Activated CD4-positive, alpha-beta T cell treated with anti-CD3 and anti-CD28 coated beads for 36 hours (primary cell): ENCODE measurements around the gene NEK4. TPM values are rescaled to one million over a fixed set of nuclear protein-coding genes. Genes with fewer than 3 reads are reported as not detected.

Experiments used
- ATAC-seq: fragments of 200-7000 bp; cut with Tn5 transposase; one replicate; pipeline ENCODE4 v1.10.0; 2021; ENCODE audit warnings: mild to moderate bottlenecking, moderate library complexity
- CTCF ChIA-PET: fragments of 350-600 bp; sonication (Branson Sonifier 250); formaldehyde crosslinking; loops from one replicate; lab custom pipeline; 2021; ENCODE audit warnings: antibody characterized with exemption; lab: Charles Lee
- POLR2A ChIA-PET: fragments of 350-600 bp; sonication (Branson Sonifier 250); formaldehyde crosslinking; loops from one replicate; lab custom pipeline; 2021; ENCODE audit warnings: antibody characterized with exemption, inconsistent platforms; lab: Charles Lee
- DNase-seq: peaks from one replicate; pipeline ENCODE4 v3.0.0-alpha.2; 2020
- H3K27ac Mint-ChIP-seq: one replicate; pipeline ENCODE4 v1.8.0; 2021; ENCODE audit warnings: mixed read lengths
- H3K27me3 Mint-ChIP-seq: one replicate; pipeline ENCODE4 v1.8.0; 2021; ENCODE audit warnings: mixed read lengths
- H3K36me3 Mint-ChIP-seq: one replicate; pipeline ENCODE4 v1.8.0; 2021; ENCODE audit warnings: low read depth, mixed read lengths
- H3K4me1 Mint-ChIP-seq: one replicate; pipeline ENCODE4 v1.8.0; 2021; ENCODE audit warnings: mixed read lengths
- H3K4me3 Mint-ChIP-seq: one replicate; pipeline ENCODE4 v1.8.0; 2021; ENCODE audit warnings: mild to moderate bottlenecking, moderate library complexity, mixed read lengths
- H3K9me3 Mint-ChIP-seq: one replicate; pipeline ENCODE4 v1.8.0; 2021; ENCODE audit warnings: low read depth, mixed read lengths
- intact Hi-C, 2 experiments: fragments of 100-400 bp; cut with DNase I in 1 of 2; cut with micrococcal nuclease in 1 of 2; formaldehyde crosslinking; loops; one replicate each; pipeline versions ENCODE4 v1.14.2 to v1.15.1; 2022 to 2024; cut with DNase I, micrococcal nuclease
- total RNA-seq, 2 experiments: library from RNA; stranded (reverse); gene quantifications; one replicate each; pipeline ENCODE4 v1.2.3, GENCODE V29; 2021

The NEK4 gene
- total RNA-seq, 2 experiments from 2014 or later: 19.1 to 21.4 TPM

DNA sequence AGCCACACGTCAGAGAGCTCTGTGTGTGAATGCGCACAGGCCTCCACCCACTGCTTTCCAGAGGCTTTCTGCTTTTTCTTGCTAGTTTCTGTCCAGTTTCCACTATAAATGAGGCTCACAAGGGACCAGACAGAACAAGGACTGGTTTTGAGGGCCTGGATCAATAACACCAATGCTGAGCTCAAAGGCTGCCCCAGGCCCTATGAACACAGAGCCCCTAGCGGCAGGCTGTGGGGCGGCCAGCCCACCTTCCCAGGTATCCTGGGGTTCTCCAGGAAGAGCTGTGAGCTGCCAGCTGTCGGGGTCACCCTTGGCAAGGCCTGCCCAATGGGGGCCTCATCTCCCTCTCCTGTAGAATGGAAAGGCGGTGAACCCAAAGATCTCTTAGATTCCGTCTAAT, 21.7 kb upstream of the NEK4 start:
- Mint-ChIP-seq H3K9me3 (no peaks in the 10 kb centered on the region), H3K4me1 (no peaks in the 10 kb centered on the region), H3K36me3 (no peaks in the 10 kb centered on the region), H3K27ac (no peak overlapping the region), H3K27me3 (no peaks in the 10 kb centered on the region), H3K4me3 (no peak overlapping the region)
- ATAC-seq (no peak), DNase-seq (no peak)
- ChIA-PET CTCF (no interaction called here), POLR2A (no interaction called here)
- intact Hi-C loops: no loop called here

DNA sequence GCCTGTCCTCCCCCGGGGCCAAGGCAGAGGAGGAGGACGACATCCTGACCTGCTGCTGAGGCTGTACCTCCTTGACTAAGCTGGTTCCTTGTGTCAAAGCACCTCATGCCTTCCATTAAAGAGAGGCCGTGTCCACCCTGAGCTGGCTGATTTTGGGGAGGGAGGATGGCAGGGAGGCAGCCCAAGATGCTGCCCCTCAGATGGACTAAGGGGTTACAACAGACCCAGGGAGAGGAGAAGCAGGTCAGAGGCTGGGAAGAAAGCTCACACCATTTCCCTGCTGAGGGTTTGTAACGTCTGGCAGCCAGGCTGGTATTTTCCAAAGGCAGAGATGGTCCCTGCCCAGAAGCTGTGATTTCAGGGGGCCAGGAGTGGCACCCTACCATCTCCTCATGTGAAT, 21.2 kb upstream of the NEK4 start:
- DNase-seq: no peak
- ChIA-PET CTCF (no interaction called here), POLR2A (no interaction called here)
- intact Hi-C loops: no loop called here
- Mint-ChIP-seq H3K36me3 (no peaks in the 10 kb centered on the region), H3K4me1 (no peaks in the 10 kb centered on the region), H3K9me3 (no peaks in the 10 kb centered on the region), H3K4me3 (no peak overlapping the region), H3K27ac (no peak overlapping the region), H3K27me3 (no peaks in the 10 kb centered on the region)
- no peak for ATAC-seq

DNA sequence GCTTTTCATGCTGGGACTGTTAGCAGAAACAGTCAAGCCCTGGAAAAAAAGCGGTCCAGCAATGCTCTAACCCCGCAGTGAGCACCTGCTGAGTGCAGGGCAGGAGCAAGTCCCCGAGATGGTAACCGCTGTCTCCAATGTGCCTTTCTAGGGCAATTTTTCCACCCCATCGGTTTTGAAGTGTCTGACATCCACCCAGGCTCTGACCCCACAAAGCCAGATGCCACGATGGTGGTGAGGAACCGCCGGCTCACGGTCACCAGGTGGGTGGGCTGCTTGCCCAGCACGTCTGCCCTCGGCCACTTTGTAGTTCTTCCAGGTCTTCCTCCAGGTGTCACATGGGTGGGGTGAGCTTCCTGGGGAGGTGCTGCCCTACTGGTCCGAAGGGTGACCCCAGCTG, 20.6 kb upstream of the NEK4 start:
- no peak for DNase-seq
- POLR2A ChIA-PET: no interaction called here
- CTCF ChIA-PET: no interaction called here
- Mint-ChIP-seq H3K27ac (no peak overlapping the region), H3K36me3 (no peaks in the 10 kb centered on the region), H3K4me1 (no peaks in the 10 kb centered on the region), H3K9me3 (no peaks in the 10 kb centered on the region), H3K27me3 (no peaks in the 10 kb centered on the region), H3K4me3 (no peak overlapping the region)
- intact Hi-C loops: no loop called here
- no peak for ATAC-seq

DNA sequence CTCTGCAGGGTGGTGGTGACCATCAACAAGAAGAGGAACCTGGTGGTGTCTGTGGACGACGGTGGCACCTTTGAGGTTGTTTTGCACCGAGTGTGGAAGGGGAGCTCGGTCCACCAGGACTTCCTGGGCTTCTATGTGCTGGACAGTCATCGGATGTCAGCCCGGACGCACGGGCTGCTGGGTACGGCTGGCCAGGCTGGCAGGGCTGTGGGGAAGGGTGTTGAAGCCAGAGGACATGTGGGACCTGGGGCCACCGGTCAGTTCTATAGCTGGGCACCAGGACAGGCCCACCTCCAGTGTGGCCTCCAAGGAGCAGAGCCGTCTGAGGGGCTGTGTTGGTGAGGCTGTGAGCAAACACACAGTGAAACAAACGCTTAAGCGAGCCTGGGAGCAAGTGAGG, 20.0 kb upstream of the NEK4 start:
- no peaks in the 10 kb centered on the region for H3K27me3 Mint-ChIP-seq

DNA sequence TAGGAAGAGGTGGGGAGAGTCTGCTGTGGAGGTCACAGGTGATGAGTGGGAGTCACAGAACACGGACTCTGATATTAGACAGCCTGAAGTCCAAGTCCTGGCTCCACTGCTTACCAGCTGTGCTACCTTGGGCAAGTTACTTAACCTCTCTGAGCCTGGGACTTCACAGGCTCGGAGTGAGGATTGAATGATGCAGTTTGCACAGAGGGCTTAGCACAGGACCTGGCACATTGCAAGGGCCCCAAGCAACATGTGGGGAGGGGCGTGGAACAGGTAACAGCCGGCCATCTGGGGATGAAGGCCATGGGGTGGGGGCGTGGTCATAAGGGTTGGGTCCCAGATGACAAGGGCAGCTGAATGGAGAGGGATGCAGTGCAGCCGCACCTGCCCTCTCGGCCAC, 19.6 kb upstream of the NEK4 start:
- Mint-ChIP-seq H3K4me1 (no peaks in the 10 kb centered on the region), H3K27me3 (no peaks in the 10 kb centered on the region), H3K27ac (no peak overlapping the region), H3K9me3 (no peaks in the 10 kb centered on the region), H3K36me3 (no peaks in the 10 kb centered on the region), H3K4me3 (no peak overlapping the region)
- CTCF ChIA-PET: no interaction called here
- DNase-seq (no peak), ATAC-seq (no peak)
- POLR2A ChIA-PET: no interaction called here
- intact Hi-C loops: no loop called here

More for the DNA sequence above, 20.0 kb upstream of the NEK4 start:
- intact Hi-C loops: no loop called here
- Mint-ChIP-seq H3K27ac (no peak overlapping the region), H3K36me3 (no peaks in the 10 kb centered on the region), H3K4me1 (no peaks in the 10 kb centered on the region), H3K4me3 (no peak overlapping the region), H3K9me3 (no peaks in the 10 kb centered on the region)
- ChIA-PET POLR2A (no interaction called here), CTCF (no interaction called here)
- no peak for ATAC-seq
- DNase-seq: no peak

DNA sequence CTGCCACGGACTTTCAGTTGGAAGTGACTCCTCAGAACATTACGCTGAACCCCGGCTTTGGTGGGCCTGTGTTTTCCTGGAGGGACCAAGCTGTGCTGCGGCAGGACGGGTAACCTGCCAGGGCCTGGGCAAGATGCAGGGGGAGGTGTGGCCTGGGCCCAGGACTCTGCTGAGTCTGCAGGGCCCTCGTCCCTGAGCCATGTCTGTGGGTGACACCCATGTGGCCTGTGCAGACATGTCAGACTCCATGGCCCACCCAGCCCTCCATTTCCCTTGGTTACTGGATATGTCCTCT, 19.0 kb upstream of the NEK4 start:
- ChIA-PET CTCF (no interaction called here), POLR2A (no interaction called here)
- Mint-ChIP-seq H3K27me3 (no peaks in the 10 kb centered on the region), H3K36me3 (no peaks in the 10 kb centered on the region), H3K9me3 (no peaks in the 10 kb centered on the region), H3K27ac (no peak overlapping the region), H3K4me1 (no peaks in the 10 kb centered on the region), H3K4me3 (no peak overlapping the region)
- DNase-seq: no peak
- intact Hi-C loops: no loop called here
- no peak for ATAC-seq

DNA sequence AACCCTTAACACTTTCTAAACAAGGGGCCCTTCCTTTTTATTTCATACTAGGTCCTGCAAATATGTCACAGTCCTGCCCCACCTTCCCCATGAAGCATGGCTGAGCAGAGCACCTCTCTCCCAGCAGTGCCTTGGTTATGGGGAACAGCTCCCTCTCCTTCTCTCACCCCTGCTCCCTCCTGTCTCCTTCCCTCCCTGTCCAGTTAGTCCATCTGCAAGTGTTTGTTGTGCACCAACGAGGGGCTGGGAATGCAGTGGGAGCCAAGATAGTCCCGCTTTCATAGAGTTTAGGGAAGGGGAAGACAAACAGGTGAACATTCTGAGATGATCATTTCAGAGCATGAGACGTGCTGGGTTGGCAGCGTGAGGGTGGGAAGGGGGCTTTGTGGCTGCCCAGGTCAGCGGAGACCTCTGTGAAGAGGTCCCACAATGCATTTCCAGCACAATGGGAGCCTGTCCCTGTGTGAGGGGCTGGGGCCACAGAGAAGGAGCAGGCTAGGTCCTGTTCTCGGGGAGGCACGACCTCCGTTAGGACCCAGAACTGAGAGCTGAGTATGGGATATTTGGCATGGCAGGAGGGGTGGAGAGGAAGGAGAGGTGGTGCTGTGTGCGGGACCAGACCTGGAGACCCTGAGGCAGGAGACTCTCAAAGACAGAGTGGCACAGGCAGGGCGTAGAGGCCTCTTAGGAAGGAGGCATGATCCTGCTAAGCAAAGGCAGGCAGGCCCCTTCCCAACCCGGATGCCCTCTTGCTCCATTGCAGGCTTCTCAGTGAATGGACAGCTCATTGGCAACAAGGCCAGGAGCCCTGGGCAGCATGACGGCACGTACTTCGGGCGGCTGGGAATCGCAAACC, 18.4 kb upstream of the NEK4 start:
- no peaks in the 10 kb centered on the region for H3K27me3 Mint-ChIP-seq
- no peaks in the 10 kb centered on the region for H3K36me3 Mint-ChIP-seq
- ATAC-seq: no peak
- no peak overlapping the region for H3K27ac Mint-ChIP-seq
- no peaks in the 10 kb centered on the region for H3K9me3 Mint-ChIP-seq
- no peaks in the 10 kb centered on the region for H3K4me1 Mint-ChIP-seq
- POLR2A ChIA-PET: no interaction called here
- H3K4me3 Mint-ChIP-seq: no peak overlapping the region
- no peak for DNase-seq
- CTCF ChIA-PET: interaction anchor here (0.8 kb wide), 1 partner anchor 425 kb away, joined by 3 read pairs; no protein-coding TSS in a partner anchor
- intact Hi-C loops: no loop called here

DNA sequence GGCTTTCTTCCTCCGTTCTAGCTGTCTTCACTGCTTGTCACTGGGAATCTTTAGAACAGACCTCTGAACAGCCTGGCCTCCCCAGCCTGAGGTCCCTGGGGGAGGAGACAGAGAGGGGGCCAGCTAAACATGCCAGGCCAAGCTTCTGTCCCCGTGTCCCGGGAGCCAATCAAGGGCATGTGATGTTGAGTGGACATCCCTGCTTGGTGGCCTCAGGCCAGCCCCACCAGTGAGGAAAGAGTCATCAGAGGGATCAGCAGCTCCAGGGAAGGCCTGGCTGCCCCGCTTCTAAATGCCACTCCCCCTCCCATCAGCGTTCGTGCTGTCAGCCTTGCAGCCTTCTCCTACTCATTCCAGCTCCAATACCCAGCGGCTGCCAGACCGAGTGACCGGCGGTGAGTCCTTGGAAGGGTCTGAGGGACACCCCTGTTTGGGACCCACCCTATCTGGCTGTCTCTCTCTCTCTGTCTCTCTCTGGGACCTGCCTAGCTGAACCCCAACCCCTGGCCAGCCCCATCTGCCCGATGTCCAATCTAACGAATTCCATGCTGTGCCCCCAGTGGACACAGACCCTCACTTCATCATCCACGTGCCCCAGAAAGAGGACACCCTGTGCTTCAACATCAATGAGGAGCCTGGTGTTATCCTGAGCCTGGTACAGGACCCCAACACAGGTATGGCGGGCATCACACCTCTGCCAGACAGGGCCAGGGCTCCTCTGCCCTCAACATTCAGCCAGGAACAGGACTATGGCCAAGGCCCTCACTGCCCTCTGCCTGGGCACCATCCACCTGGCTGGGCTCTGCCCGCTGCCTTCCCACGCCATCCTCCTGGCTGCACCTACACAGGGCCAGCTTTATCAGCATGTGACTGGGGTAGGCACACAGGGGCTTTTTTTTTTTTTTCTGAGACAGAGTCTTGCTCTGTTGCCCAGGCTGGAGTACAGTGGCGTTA, 17.2 kb upstream of the NEK4 start:
- H3K36me3 Mint-ChIP-seq: no peaks in the 10 kb centered on the region
- ChIA-PET POLR2A (no interaction called here), CTCF (interaction anchor here (0.6 to 1.6 kb wide), 3 partner anchors 11 to 424 kb away, joined by 3 to 5 read pairs (median 3); no protein-coding TSS in a partner anchor)
- no peak overlapping the region for H3K4me3 Mint-ChIP-seq
- no peaks in the 10 kb centered on the region for H3K4me1 Mint-ChIP-seq
- DNase-seq (no peak), ATAC-seq (no peak)
- H3K27ac Mint-ChIP-seq: no peak overlapping the region
- intact Hi-C loops: no loop called here
- no peaks in the 10 kb centered on the region for H3K9me3 Mint-ChIP-seq
- H3K27me3 Mint-ChIP-seq: no peaks in the 10 kb centered on the region

DNA sequence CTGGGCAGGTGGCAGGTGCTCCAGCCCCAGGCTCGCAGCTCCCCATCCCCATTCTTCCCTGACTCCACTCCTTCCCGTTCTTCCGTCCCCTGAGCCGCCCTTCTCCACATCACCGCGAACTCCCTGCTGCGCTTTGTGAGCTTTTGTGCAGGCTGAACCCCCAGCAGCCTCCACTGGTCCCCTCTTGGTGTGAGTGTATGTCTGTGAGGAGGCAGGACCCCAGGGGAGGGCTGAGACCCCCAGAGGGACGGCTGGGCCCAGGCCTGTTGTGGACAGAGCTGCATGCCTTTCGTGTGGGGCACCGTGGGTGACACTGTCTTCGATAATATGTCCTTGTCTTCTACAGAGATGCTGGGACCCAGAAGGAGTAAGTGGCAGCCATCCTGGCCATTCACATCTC, 16.5 kb upstream of the NEK4 start:
- Mint-ChIP-seq H3K4me3 (no peak overlapping the region), H3K4me1 (no peaks in the 10 kb centered on the region), H3K27ac (no peak overlapping the region), H3K36me3 (no peaks in the 10 kb centered on the region), H3K27me3 (no peaks in the 10 kb centered on the region), H3K9me3 (no peaks in the 10 kb centered on the region)
- DNase-seq (no peak), ATAC-seq (no peak)
- intact Hi-C loops: no loop called here
- ChIA-PET CTCF (interaction anchor here (0.6 to 1.6 kb wide), 2 partner anchors 11 to 382 kb away, joined by 3 to 5 read pairs; no protein-coding TSS in a partner anchor), POLR2A (no interaction called here)

DNA sequence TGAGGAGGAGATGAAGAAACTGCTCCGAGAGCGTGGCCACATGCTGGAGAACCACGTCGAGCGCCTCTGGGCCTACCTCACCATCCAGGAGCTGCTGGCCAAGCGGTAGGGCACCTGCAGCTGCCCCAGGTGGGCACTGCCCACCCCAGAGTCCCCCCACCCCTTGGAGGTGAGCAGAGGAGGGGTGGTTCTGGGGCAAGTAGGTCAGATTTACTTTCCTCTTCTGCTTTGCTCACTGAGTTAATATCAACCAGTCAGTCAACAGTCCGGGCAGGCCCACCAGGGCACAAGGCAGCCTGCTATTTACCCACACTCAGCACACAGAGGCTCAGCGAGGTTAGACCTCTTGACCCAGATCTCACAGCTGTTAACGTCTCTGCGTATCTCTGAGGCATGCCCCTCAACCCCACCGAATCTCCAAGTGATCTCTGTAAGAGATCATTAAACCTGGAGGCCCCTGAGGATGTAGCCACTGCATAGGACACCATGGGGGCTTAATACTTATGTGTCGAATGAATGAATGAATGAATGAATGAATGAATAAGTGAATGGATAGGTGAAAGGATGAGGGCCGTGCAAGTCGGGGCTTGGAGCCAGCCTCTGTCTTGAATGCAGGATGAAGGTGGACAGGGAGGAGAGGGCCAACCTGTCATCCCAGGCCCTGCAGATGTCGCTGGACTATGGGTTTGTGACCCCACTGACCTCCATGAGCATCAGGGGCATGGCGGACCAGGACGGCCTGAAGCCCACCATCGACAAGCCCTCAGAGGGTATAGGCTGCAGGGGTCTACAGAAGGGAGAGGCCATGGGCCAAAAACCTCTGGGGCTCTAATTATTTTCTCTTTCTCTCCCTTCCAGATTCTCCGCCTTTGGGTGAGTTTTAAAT, 15.8 kb upstream of the NEK4 start:
- ChIA-PET POLR2A (no interaction called here), CTCF (interaction anchor here (0.6 to 1.6 kb wide), 2 partner anchors 12 to 383 kb away, joined by 3 to 5 read pairs; no protein-coding TSS in a partner anchor)
- Mint-ChIP-seq H3K27ac (no peak overlapping the region), H3K4me1 (no peaks in the 10 kb centered on the region), H3K36me3 (no peaks in the 10 kb centered on the region), H3K9me3 (no peaks in the 10 kb centered on the region), H3K4me3 (no peak overlapping the region), H3K27me3 (peaks cover 2% of the 10 kb centered on the region)
- intact Hi-C loops: no loop called here
- DNase-seq (no peak), ATAC-seq (no peak)
